ENCODE data around the gene UCP3.

DNA sequence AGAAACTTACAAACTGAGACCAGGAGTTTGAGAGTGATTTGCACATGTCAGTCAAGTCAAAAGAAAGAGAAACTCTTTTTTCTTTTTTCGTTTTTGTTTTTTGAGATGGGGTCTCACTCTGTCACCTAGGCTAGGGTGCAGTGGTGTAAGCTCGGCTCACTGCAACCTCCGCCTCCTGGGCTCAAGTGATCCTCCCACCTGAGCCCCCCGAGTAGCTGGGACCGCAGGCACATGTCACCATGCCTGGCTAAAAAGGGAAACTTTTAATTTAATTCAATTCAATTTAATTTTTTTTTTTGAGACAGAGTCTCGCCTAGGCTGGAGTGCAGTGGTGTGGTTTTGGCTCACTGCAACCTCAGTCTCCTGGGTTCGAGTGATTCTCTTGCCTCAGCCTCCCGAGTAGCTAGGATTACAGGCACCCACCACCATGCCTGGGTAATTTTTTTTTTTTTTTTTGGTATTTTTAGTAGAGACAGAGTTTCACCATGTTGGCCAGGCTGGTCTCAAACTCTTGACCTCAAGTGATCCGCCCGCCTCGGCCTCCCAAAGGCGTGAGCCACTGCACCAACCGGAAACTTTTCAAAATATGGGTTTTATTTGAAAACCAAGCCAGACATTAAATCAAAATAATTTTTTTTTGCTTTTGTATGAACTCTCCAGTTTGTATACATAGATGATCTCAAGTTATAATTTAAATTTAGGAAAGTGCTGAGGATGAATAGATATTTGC, 9.9 kb downstream of the UCP3 start:
- TF ChIP-seq, protein P1, sequence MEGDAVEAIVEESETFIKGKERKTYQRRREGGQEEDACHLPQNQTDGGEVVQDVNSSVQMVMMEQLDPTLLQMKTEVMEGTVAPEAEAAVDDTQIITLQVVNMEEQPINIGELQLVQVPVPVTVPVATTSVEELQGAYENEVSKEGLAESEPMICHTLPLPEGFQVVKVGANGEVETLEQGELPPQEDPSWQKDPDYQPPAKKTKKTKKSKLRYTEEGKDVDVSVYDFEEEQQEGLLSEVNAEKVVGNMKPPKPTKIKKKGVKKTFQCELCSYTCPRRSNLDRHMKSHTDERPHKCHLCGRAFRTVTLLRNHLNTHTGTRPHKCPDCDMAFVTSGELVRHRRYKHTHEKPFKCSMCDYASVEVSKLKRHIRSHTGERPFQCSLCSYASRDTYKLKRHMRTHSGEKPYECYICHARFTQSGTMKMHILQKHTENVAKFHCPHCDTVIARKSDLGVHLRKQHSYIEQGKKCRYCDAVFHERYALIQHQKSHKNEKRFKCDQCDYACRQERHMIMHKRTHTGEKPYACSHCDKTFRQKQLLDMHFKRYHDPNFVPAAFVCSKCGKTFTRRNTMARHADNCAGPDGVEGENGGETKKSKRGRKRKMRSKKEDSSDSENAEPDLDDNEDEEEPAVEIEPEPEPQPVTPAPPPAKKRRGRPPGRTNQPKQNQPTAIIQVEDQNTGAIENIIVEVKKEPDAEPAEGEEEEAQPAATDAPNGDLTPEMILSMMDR (IDR thresholded peaks at IDR 0.05) = no peak
- TF ChIP-seq POLR2A (IDR thresholded peaks at IDR 0.05) = no peak
